ENCODE data around the gene CRACDL.

Gene CRACDL

DNA sequence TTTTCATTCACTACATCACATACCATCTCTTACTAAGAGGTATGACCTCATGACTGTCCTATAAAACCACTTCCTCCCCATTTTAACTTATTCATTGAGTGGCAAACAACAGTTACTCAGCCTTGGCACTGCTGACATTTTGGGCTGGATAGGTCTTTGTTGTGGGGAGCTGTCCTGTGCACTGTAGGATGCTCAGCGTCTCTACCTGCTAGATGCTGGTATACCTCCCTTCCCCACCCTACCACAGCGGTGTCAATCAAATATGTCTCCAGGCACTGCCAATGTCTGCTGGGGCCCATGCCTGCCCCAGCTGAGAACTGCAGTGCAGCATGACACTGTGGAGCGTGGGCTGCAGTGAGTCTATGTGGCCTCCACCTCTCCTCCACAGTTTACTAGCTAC, 128.8 kb downstream of the CRACDL start:
- in situ Hi-C loops (cut with MboI; ENCODE audit: low sequenced_read_pairs): no loop called here

DNA sequence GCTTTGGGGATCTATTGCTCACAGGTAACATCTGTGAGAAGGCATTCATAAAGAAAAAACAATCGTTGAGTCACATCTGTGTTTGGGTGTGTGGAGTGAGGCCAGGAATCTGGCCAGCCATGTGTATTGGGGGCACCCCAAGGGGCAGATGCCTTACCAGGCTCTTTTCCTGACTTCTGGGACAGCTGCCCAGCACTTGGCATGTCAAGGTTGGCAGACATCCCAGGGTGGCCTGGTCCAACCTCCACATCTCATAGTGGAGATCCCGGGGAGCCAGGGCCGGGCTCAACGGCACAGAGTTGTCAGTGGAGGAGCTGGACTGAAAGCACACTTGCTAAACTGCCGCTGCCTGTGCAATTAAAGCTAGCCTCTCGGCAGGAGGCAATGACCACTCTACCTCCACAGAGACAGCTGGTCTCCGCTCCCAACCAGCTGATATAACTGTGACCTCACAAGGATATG, 129.8 kb downstream of the CRACDL start:
- in situ Hi-C loops (cut with MboI; ENCODE audit: low sequenced_read_pairs): no loop called here

DNA sequence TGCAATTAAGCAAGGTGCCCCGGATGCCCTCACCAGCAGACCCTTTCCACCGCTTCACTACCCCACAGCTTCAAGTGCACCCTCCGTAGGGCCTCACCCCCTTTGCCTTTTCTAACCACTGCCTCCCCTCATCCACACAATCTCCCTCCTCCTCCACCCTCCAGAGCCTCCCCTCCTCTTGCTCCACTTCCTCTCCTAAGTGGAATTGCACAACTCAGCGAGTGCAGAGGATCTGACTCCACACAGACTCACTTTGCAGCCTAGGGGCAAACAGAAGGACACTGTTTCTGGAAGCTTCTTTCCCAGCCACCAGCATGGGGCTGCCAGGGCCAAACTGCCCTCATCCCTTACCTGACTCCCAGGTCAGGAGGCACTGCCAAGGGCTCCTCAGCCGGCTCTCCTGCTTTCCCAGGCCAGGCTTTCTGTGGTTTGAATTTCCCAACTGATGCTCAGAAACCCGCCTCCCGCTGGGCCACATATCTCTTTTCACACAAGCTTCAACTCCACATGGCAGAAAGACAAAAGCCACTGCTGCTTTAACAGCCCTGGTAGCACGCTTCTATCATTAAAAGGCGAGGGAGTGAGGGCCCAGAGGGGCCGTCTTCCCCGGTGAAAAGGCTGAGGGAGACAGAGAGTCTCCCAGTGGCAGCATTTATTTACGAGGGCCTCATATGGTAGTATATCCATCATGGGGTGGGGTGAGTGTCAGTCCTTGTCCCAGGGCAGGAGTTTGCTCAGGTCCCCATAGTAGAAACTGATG, 130.4 kb downstream of the CRACDL start:
- in situ Hi-C loops (cut with MboI; ENCODE audit: low sequenced_read_pairs): no loop called here

DNA sequence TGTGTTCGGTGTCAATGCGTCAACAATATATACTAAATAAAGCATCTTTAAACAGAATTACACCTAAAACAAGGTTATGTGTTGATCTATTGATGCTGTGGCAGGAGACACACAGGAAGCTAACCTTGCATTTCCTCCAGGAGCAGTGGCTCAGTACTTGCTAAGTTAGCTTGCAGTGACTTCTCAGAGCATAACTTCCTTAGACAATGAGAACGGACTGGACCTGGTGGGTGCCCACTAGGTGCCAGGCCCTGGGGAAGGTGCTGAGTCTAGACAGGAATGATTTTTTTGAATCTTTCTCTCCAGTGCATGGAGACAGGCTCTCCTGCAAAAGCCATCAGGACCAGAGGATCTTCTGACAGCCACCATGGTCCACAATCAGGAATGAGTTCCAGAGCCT, 131.3 kb downstream of the CRACDL start:
- in situ Hi-C loops (cut with MboI; ENCODE audit: low sequenced_read_pairs): no loop called here

DNA sequence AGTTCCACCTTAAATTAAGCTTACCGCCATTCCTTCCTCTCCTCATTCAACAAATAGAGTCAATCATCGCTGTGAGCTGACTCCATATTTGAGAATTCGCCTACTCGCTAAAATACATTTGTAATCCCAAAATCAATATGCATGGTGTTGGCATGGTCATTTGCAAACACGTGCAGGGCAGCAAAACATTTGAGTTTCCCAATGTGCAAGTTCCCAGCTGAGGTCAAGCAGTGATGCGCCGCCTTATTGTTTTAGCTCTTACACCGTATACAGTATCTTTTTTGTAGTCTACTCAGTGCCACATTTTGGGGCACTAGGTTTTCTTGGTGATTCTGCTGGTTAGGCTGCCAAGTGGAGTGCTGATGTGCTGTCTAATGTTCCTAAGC, 131.8 kb downstream of the CRACDL start:
- in situ Hi-C loops (cut with MboI; ENCODE audit: low sequenced_read_pairs): no loop called here

DNA sequence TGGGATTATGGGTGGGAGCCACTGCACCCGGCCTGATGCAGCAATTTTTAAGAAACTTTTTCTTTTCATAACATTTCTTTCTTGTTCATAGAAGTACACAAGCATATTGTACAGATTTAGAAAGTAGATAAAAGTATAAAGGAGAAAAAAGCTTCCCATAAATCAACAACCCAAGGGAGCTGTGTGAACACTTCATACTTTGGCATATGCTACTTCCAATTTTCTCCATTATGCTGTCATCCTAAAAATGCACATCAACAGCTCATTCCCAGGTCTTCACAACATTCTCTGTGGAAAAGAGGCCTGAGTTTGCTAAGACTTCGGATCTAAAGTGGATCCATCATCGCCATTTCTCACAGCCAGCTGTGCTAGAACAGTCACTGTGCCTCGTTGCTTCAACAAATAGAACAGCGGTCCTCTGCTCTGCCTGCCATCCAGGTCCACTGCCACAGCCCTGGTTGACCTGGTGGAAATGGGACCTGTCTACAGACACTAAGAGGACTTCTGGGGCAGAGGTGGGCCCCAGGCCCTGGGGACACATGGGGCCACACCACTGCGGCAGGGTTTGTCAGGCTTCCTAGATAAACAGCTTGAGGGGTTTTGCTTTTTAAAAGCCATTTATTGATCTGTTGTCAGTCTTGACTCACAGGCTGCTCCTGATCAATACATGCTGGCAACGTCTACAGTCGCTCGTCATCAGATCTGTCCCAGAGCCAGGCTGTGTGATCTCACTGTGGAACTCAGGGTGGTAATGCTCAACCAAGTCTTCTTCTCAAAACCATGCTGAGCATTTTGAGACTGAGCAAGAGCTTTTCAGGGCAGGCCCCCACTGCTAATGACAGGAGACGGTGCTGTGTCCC, 132.4 kb downstream of the CRACDL start:
- in situ Hi-C loops (cut with MboI; ENCODE audit: low sequenced_read_pairs): no loop called here

DNA sequence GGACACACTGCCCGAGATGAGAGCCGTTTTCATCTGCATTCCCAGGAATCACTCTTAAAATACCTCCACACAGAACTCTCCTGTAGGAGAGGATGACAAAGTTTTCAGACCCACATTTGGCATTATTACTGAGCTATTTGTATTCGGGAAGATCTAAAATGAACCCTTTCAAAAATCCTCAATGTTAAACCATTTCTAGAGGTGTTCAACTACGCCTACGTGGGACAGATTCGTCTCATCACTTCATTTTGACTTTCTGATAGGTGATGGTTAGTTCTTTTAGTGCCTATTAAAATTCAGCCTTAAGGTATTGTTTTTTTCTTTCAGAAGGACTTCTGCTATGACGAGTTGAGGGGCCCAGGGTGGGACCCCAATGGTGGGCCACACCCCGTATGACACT, 133.7 kb downstream of the CRACDL start:
- in situ Hi-C loops (cut with MboI; ENCODE audit: low sequenced_read_pairs): no loop called here

DNA sequence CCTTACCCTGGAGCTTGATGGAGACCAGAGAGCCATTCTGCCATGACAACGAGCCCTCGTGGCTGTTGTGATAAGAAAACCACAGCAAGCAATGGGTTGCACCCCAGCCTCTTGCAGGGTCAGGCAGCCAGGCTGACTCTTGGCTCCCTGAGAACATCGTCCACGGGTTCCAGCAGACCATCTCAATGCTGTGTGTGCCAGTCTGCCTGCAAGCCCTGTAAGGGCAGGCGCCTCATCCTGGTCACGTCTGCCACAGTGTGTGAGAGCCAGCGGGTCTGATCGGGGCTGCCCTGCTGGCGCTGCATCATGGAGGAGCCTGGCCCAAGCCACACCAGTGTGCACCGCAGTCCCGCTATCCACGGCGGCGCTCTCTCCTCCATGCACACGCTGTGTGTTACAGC, 134.1 kb downstream of the CRACDL start:
- in situ Hi-C loops (cut with MboI; ENCODE audit: low sequenced_read_pairs): no loop called here

DNA sequence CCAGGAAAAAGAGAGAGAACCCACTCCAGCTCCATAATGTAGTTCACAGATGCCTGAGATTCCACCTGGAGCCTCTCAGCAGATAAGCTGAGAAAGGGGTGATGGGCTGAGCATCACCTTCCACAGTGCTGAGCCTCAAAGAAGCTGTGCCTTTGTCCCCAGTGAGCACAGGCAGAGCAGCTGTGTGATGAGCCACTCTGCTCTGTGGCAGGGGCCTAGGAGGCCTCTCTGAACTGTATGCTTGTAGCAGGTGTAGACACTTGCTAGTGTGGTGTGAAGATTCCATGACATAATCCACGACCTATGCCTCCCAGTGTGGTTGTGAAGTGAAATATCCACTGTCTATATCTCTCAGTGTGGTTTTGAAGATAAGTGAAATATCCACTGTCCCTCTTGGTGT, 134.7 kb downstream of the CRACDL start:
- in situ Hi-C loops (cut with MboI; ENCODE audit: low sequenced_read_pairs): no loop called here

DNA sequence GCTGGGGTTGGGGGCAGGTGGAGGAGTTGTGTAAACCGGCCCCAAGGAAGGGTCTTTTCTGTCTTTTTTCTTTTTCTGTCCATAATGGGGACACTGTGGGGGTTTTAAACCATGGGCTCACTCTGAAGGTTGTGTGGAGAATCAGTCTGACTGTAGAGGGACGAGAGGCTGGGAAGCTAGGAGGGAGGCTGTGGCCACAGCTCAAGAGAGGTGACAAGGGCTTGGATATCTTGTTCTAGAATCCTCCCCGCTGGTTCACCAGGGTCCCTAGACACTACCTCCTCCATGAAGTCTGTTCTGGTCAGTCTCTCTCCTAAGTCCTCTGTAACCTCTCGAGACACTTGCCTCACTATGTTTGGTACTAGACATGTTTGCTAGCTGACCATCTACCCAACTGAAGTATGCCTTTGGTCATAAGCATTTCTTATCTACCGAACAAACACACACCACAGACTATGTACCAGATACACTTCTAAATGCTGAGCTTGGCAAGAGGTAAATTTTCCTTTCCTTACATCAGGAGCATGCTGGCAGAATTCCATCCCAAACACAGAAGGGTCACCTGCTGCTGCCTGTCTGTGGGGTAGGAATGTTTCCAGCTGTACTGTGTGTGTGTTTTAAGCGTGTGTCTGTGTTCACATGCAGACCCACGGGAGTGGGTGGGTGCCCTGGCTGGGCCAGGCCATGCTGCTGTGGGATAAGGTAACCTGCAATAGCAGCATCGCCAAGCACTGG, 135.5 kb downstream of the CRACDL start:
- in situ Hi-C loops (cut with MboI; ENCODE audit: low sequenced_read_pairs): no loop called here

DNA sequence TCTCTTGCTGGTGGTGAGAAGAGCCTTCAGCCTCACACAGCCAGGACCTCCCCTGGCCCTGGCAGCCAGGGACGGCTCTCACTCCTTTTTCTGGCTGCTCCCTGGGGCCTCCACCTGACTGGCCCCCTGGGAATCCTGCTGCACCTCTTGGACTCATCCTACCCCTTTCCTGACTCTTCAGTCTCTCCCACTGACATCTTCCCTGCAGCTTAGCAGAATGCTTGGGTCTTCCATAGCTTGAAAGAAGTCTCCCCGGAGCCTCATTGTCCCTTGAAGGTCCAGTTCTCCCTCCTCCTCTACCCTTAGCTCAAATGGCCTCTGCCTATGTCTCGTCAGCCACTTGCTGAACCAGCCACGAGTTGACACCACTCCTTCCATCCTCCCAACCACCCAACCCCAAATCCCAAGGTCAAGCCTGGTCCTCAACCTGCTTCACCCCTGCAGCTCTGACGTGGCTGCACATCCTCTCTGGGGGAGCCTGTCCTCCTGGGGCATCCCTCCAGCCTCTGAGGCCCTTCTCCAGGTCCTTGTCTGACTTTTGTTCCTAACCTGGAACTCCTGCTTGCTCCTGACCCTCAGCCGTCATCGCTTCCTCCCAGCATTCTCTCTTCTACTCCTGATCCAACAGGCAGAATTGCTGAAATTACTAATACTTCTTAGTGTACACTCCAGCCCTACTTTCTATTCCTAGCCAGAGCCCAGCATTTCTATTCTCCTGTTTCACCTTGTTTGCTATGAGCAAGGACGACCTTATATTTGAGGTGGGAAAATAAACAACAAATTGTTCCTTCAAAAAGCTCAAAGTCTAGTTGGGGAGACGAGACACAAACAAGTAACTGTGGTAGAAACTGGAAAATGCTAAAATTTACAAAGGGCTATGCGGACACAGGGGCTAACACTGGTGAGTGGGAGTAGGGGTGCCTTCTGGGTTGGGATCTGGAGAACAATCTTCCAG, 136.4 kb downstream of the CRACDL start:
- in situ Hi-C loops (cut with MboI; ENCODE audit: low sequenced_read_pairs): no loop called here

DNA sequence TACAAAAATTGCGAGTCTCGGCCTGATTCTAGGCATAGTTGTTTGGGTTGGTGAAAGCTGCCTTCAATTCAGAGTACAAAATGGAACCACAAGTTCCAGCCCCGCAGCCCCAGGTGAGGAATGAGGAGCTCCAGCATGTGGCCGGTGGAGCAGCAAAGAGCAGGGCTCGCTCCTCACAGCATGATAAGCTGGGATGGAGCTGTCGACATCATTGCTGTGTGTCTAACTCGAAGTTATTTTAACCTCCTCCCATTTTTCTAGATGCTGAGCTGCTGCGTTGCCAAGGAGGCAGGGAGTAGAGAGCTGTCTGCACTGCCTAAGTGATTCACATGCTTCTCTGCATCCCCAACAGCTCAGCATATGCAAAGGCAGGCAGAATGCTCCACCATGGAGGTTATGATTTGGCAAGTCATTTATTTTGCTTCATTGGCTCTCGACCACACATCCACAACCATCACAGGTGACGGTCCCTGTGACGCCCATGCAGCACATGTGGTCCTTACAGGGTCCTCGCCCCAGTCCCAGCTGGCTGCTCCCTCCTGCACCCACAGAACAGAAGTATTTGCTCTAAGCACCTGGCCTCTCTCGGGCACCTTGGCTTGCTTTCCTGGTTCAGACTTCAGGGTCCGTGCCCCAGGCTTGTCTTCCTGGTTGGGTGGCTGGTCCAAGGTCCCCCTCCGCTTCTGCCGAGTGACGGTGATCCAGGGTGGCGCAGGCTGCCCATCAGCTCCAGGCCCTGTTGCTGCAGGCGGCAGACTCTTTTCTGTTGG, 139.1 kb downstream of the CRACDL start:
- in situ Hi-C loops (cut with MboI; ENCODE audit: low sequenced_read_pairs): no loop called here

DNA sequence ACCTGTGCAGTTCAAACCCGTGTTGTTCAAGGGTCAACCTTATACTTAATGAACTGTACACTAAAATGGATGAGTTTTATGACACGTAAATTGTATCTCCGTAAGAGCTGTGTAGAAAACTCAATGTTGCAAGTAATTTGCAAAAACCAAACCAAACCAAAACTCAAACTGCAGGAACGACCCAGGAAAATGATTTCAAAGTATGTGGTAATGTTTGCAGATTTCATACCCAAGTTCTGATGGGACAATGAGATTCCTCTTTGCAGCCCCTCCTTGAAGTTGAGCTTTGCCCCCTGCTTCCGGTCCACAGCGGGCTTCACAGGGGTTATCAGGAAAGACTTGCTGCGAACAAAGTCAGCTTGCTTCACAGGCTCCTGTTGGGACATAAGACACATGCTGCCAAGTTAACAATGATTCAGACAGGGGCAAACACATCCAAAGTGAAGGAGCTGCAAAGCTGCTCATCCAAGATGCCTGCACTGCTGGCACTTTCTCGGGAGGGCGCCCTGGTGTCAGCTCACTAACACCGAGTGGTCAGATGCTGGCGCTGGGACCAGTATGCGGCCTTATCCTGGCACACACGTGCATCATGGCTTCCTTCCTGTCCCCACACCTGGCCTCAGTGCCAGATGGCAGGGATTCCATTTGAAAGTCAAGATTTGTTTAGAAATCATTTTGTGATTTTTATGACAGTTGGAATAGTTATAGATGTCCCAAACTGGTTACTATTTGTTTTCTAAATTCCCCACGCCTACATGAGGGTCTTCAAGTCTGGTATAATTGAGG, 139.9 kb downstream of the CRACDL start:
- in situ Hi-C loops (cut with MboI; ENCODE audit: low sequenced_read_pairs): no loop called here

DNA sequence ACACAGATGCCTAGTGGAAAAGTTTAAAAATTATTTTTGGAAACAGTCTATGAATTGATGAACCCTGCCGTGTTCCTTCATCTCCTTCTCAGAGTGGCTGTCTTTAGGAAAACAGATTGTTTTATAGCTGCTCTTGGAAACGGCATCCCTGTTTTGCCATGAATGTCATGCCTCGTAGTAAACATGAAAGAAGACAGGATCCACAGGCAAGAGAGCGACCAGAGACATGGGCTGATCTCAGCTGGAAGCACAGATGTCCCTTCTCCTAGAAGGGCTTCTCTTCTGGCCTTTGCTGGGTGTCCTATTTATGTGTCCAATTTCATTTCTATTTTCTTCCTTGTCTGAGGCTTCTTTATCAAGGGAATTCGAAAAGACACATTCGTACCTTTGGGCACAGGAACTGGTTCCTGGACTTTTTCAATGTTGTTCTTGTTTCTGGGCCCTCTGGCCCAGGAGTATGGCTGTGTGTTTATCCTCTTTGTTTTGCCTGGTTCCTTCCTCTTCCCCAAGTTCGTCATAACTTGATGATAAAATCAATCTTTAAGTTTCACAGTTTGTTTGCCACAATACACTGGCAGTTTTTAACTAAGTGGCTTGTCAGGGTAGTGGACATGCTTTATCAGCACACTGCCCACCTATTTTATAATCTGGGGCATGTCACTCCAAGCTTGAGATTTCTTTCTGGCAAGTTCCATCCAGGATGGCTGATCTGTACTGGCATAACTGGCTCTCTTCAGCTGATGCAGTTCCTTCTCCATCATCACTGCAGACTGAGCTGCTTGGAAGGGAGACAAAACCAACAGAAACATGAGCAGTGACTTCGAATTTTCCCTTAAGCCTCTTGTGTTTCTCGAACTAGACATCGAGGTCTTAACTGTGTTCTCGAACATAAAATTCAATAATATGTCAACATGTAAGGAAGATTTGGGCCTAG, 141.9 kb downstream of the CRACDL start:
- in situ Hi-C loops (cut with MboI; ENCODE audit: low sequenced_read_pairs): no loop called here

DNA sequence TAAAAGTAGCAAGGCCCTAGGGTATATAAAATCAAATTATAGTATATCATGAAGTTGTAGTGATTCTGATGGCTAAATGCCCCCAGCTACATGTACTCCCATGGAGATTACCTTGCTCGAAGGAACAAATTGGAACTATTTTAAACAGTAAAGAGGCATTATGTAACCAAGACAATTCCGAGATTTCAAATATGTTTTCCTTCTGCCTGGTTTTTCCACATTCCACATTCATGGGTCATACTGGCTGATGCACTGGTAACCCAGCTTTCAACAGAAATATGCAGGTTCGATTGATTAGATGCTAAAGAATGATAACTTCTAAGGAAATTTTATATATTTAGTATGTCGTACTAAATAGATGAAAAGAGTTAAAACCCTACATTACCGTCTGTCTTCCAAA, 142.8 kb downstream of the CRACDL start:
- in situ Hi-C loops (cut with MboI; ENCODE audit: low sequenced_read_pairs): no loop called here

DNA sequence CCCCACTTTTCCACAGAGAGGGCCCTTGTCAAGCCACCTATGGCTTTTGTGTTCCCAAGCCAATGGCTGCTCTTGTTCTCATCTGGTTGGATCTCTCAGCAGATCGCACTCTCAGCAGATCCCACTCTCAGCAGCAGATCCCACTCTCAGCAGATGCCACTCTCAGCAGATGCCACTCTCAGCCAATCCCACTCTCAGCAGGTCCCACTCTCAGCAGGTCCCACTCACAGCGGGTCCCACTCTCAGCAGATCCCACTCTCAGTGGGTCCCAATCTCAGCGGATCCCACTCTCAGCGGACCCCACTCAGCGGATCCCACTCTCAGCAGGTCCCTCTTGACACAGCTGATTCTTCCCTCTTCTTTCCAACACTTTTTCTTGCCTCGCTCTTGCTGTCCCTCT, 145.8 kb downstream of the CRACDL start:
- in situ Hi-C loops (cut with MboI; ENCODE audit: low sequenced_read_pairs): no loop called here

DNA sequence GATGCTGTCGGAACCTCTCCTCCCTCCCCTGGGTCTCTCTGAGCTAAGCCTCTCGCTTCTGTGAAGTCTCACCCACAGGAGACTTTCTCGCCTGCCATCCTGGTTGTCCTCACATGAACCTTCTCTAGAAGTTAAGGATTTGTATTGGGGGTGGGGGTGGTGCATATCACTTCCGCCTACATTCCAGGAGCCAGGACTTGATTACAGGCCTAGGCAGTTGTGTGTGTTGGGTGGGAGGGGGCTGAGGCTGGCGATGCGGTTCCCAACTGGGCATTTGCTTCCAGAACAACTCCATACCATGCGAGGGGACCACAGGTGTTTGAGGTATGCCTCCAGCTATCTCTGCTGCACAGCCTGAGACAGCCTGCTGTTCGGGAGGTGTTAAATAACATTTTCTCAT, 148.3 kb downstream of the CRACDL start:
- in situ Hi-C loops (cut with MboI; ENCODE audit: low sequenced_read_pairs): no loop called here

DNA sequence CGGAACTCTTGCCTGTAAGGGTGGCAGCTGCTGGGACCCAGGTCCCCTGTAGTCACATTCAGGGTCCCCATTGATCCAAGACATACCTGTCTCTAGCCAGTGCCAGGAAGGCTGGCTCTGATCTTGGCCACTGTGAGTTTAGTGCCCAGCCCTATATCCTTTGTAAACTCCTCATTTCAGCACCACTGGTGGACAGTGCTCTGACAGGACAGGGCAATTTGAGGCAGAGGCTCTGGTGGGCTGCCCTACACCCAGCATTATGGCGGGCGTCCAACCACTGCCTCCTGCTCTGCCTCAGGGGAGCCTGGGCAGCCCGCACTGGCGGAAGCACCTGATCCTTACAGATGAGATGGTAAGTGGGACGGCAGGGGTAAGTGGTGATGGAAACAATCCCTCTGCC, 149.8 kb downstream of the CRACDL start:
- in situ Hi-C loops (cut with MboI; ENCODE audit: low sequenced_read_pairs): no loop called here

Measured in hTERT RPE-1 (cell line).